ENCODE measurements around the gene OR8B4.
"Not testable (repeated sequence)": the region's sequence is repeated elsewhere in the genome, so short reads cannot be mapped to it uniquely, and the experiment has no call there.

Gene OR8B4, protein sequence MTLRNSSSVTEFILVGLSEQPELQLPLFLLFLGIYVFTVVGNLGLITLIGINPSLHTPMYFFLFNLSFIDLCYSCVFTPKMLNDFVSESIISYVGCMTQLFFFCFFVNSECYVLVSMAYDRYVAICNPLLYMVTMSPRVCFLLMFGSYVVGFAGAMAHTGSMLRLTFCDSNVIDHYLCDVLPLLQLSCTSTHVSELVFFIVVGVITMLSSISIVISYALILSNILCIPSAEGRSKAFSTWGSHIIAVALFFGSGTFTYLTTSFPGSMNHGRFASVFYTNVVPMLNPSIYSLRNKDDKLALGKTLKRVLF

DNA sequence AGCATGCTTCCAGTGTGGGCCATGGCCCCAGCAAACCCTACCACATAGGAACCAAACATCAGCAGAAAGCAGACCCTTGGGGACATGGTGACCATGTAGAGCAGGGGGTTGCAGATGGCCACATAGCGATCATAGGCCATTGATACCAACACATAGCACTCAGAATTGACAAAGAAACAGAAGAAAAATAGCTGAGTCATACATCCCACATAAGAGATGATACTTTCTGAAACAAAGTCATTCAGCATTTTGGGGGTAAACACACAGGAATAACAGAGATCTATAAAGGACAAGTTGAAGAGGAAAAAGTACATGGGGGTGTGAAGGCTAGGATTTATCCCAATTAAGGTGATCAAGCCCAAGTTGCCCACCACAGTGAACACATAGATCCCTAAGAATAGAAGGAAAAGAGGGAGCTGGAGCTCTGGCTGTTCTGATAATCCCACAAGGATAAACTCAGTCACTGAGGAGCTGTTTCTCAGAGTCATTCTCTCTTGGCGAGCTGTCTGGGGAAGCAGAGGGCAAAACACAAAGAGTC, at the start of gene OR8B4:
Gene OR8B4, minus strand, starts transcription at position 488 of the 538 bp plus-strand sequence. Its CDS starts 0 bp downstream, at position 488.
- DNase-seq (ENCODE audit: low read depth) = no peak

DNA sequence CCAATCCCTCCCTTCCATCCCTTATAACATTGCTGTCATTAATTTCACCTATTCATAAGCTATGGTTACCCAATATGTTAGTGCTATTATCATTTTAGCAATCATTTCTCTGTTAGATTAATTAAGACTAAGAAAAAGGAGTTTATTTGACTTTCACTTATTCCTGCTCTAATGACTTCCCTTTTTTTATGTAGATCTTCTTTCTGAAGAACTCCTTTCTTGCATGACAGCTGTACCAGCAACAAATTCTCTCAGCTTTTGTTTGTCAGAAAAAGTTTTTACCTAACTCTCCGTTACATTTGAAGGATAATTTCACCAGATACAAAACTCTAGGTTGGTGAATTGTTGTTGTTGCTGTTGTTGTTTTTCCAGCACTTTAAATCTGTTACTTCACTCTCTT, 49.4 kb upstream of the OR8B4 start:
- DNase-seq (ENCODE audit: low read depth) = no peak

DNA sequence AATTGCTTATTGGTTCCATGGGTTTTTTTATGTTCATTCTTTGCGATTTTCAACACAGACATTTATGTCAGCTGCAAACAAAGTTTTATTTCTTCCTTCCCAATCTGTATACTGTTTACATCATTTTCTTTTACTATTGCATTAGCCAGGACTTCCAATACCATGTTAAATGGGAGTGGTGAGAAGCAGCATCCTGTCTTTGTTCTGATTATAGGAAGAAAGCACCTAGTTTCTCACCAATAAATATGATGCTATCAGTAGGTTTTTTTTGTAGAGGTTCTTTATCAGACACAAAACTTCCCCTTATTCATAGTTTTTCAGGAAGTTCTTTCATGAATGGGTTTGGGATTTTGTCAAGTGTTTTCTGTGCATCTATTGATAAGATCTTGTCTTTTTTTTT, 48.8 kb upstream of the OR8B4 start:
- DNase-seq (ENCODE audit: low read depth) = no peak

DNA sequence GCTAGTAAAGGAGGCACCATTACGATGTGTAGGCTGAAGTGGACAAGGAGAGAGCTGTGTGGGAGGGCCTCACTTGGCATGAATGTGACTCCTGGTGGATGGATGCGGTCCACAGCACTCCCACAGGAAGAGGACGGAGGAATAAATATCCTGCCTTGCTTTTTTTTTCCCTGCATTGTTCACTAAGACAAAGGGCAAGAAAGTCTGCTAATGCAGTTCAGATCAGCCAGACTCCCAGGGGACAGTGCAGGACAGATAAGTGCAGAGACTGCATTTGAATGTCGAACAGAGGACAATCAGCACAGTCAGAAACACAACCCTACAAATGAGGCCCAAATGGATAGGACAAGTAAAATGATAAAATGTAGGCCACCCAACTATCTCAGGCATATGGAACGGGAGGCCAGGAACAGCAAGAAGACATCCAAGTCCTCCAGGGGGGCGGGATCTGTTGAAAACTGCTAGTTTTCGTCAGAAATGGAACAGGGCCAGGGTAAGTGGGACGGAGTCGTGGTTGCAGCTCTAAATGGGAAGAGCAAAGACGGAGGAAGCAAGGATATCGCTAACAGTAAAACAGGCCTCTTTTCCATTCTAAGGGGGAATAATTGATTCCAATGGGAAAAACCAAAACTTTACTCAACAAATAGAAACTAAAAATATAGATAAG, 46.0 kb upstream of the OR8B4 start:
- DNase-seq (ENCODE audit: low read depth) = no peak

DNA sequence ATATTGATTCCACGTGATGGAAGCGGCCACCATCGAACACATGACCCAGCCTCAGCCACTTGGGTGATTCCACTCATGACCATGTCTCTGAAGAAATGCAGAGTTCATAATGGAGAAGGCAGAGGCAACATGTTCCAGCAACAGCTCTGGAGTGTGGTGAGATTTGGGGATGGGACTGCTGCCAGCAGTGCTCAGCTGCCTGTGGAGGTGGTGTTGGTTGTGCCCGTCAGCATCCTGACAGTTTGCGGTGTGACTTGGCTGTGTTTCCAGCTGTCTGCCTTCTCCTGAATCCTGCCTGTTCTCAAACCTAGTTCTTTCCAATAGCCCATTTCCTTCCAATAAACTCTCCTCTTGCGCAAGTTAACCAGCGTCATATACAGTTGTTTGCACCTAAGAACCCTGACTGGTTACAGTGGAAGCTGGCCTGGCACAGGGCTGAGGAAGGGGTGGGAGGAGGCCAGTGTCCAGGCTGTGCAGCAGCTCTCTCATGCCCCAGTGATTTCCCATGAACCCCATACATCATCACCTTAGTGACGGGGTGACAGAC, 42.8 kb upstream of the OR8B4 start:
- no peak for DNase-seq (ENCODE audit: low read depth)

DNA sequence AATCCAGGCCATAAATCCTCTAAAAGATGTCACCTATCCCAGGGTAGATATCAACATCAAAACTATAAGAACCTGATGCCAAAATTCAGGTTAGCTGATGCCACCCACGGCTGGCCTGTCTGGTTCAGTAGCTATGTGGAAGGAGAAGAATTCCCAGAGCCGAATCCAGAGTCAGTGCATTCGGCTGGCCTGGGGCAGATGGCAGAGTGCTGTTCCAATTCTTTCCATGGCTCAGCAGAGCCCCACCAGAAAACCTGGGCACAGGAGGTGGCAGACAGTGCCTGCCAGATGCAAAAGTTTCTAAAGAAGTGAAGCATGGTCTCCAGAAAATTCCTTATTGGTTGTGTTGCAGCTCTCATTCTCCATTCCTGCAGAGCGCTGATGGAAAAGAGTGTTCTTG, 40.7 kb upstream of the OR8B4 start:
- DNase-seq (ENCODE audit: low read depth) = no peak

DNA sequence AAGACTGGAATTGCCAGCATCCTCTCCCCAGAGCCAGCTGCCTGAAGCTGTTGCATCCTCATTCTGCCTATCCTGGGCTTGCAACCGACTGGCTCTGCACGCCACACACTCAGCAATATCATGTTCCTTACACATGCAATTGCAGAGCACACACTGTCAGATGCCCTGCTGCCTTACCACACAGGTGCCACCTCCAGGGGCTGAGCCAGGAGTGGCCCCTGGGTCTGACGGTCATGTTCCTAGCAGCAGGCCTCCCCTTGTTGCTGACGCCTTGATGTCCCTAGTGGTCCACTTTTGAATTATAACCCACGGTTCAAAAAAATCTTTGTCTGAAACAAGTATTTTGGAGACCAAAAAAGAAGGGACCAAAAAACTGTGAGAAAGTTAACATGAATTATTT, 39.3 kb upstream of the OR8B4 start:
- DNase-seq (ENCODE audit: low read depth) = no peak

DNA sequence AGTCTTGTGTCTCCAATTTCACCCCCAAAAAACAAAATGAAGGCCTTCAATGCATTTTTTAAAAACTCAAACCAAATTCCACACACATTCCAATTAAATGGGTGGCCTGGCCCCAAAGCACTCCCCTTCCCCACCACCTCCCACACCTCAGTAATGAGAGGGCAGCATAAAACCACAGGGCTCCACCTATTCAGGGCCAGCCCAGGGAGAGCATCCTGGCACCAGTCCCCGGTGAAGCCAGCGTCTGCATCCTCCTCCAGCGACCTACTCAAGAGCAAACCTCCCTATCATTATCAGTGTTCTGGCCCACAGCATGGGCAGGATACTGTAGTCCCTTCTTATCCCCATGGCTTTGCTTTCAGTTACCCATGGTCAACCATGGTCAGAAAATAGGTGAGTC, 38.7 kb upstream of the OR8B4 start:
- DNase-seq (ENCODE audit: low read depth) = no peak

DNA sequence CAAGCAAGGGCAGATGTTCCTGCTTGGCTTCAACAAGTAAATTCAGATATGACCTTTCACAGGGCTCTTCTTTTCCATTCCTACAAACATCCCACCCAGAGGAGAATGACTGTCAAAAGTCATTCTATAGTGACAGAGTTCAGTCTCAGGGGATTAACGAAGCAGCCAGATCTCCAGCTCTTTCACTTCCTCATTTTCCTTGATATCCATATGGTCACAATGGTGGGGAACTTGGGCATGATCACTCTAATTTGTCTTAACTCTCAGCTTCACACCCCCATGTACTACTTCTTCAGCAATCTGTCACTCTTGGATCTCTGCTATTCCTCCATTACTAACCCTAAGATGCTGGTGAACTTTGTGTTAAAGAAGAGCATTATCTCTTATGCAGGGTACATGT, 35.8 kb upstream of the OR8B4 start:
- no peak for DNase-seq (ENCODE audit: low read depth)

DNA sequence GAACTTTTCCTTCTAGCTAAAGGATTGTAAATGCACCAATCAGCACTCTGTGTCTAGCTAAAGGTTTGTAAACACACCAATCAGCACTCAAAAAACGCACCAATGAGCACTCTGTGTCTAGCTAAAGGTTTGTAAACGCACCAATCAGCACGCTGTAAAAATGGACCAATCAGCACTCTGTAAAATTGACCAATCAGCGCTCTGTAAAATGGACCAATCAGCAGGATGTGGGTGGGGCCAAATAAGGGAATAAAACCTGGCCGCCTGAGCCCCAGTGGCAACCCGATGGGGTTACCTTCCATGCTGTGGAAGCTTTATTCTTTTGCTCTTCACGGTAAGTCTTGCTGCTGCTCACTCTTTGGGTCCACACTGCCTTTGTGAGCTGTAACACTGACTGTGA, 34.7 kb upstream of the OR8B4 start:
- DNase-seq (ENCODE audit: low read depth) = not testable (repeated sequence)

DNA sequence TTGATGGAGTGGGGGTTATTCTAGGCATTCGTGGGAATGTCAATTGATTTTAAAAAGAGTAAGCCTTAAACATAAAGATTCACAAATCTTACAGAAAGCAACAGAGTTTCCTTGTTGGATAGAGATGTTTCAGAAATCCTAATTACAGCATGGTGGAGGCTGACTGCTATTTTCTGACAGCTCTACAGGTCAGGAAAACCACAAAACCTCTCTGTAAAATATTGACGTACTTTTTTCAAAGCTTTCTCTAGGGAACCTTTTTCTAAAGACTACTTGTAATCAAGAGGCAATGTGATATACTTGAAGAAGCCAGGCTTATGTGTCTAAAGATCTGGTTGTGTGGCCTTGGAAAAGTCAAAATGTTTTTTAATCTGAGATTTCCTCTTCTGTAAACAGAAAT, 29.9 kb upstream of the OR8B4 start:
- DNase-seq (ENCODE audit: low read depth) = no peak

DNA sequence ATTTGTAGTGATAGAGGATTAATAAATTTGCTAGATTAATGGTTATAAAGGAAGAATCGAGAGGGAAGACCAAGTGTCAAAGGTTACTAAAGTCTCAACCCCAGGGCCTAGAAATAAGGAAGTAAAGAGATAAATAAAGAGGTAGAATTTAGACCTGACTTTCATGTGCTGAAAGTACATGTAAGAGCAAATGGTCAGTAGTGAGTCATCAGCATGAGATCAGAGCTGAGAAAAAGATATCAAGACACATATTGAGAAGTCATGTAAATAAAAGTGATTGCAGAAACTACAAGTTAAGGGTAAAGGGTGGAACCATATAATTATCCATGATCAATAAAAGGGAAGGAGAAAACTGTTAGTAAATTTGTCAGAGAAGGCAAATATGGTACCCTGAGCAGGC, 22.2 kb upstream of the OR8B4 start:
- DNase-seq (ENCODE audit: low read depth) = no peak

DNA sequence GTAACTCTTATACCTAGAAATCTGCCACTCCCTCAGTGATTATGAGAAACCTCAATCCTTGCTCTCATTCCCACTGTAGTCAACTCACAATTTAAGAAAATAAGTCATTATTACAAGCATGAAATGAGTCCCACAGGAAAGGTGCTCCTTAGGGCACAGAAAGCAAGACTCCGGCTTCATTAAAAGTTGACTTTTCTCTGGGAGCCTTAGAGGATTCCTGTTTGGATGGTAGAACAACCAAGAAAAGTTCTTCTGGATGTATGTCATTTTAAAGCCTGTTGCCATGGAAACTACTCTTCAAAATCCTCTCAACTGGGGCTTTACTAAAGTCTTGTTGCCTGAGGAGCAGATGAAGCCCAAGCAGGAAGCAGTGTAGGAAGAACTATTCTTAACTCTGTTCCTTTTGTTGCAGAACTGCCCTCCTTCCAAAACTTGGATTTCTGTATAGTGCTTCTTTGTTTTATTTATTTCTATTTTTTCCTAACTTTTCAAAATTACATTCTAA, 21.0 kb upstream of the OR8B4 start, which contains the start of gene OR8B8:
Gene OR8B8, minus strand, starts transcription at position 51 of the 505 bp plus-strand sequence. CDS start 4,611 bp downstream, outside the sequence.
- no peak for DNase-seq (ENCODE audit: low read depth)

DNA sequence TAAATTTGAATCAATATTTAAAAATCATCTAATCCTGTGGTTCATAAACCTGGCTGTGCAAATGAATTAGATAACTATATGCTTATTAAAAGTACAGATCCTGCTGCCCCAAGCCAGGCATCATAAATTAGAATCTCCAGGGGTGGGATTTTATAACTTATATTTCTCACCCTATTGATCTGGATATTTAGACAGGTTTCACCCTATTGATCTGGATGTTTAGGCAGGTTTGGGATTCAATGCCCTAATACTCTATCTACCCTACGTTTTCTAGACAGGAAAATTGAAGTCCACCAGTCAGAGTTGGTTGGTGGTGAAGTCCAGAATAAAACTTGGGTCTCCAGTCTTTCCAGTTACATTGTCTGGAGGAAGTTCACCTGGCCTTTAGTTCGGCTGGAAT, 18.2 kb upstream of the OR8B4 start:
- DNase-seq (ENCODE audit: low read depth) = no peak

DNA sequence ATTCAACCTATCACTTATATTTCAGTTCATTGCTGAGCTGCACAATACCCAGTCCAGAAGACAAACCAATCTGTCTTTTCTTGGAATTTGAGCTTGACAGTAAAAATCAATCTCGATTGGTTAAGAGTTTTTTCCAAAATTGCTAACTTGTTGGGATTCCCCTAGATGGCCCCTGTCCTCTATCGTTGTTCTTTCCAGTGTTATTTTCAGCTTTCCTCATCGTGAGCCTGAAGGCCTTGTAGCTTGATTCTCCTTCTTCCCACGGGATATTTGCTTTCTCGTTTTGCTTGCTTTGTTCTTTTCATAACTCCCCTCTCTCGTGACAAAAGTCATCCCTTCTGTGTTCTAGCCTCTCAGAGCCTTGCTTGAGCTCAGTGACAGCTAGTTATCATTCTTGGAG, 17.8 kb upstream of the OR8B4 start:
- DNase-seq (ENCODE audit: low read depth) = no peak

DNA sequence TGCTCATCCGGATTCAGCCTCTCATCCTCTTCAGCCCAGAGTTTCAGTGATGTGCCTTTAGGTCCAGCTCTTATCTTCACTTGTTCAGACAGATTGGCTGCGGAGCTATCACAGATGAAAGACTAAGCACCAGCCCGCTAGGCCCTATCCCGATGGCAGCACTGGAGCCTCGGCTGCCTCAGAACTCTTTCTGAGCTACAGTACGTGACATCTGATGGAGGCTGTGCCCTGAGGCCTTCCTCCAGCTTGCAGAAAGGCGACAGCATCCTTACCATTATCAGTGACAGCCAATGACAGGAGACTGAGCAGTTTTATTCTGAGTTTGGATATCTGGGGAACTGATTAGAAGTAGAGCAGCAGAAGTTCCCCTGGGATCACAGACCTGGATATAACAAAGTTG, 16.8 kb upstream of the OR8B4 start:
- DNase-seq (ENCODE audit: low read depth) = no peak

DNA sequence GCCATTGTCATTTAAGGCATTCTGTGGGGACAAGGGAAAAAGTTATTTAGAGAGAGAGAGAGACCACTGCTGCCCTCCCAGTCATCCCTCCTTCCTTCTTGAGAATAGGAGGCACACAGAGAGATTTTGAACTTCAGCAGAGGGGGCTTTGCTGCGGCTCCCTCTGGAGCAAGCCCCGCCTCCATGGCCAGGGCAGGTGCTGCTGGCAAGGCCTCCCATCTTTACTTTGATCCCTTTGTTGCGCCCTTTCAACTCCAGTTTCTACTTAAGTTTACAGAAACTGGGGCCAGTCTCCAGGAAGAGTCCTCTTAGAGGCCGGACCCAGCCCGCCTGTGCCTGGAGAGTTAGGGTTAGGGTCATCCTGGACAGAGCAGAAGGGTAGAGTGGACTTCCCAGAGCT, 16.4 kb upstream of the OR8B4 start:
- DNase-seq (ENCODE audit: low read depth) = no peak

DNA sequence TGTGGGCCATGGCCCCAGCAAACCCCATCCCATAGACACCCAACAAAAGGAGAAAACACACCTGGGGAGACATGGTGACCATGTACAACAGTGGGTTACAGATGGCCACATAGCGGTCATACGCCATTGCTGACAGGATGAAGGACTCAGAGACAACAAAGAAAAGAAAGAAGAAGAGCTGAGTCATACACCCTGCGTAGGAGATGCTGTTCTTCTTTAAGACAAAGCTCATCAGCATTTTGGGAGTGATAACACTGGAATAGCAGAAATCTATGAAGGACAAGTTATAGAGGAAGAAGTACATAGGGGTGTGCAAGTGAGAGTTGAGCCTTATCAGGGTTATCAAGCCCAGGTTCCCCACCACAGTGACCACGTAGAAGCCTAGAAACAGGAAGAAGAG, 15.9 kb upstream of the OR8B4 start:
- DNase-seq (ENCODE audit: low read depth) = no peak

DNA sequence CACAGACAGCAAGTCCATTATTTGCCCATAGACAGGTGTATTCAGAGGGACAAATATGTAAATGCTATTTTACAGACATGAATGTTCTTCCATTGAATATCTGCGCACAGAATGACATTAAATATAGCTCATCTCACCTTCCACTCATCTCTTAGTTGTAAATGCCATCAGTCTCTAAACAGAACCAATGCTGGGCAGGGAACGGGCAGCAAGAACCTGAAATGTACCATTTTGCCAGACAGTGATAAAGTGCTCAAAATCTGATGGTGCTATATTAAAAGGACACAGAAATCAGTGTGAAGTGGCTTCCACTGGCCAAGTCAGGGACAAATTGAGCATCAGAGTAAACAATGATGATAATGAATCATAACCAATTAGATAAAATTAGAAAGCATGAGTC, 10.0 kb upstream of the OR8B4 start:
- no peak for DNase-seq (ENCODE audit: low read depth)

DNA sequence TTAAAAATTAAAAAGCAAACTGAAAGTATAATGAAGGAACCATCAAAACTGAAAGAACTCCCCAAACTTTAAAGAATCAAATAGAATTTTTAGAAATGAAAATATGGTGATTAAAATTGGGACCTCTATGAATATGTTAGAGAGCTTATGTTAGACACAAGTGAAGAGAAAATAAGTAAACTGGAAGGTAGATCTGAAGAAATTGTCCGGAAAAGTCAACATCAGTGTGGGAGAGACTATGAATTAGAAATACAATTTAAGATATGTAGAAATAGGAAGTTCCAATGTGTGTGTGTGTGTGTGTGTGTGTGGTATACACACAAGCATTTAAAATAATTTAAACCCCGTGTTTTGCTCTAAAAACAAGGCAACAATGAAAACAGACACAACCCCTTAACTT, 4.9 kb upstream of the OR8B4 start:
- no peak for DNase-seq (ENCODE audit: low read depth)

DNA sequence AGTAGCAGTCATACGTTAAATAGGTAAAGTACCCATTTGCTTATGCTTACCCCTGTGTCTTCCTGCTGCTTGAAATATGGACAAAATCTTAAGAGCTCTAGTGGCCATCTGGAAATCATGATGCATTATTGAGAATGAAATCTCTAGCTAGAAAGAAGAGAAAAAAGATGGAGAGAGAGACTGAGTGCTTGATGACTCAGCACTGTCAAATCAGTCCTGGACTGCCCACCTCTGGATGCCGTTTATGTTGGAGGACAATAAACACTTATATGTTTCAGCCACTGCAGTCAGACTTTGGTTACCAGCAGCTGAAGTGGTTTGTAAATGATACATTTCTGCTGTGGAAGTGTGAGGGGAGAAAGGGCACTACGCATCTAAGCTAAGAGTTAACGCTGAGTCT, 3.6 kb downstream of the OR8B4 start:
- DNase-seq (ENCODE audit: low read depth) = no peak

DNA sequence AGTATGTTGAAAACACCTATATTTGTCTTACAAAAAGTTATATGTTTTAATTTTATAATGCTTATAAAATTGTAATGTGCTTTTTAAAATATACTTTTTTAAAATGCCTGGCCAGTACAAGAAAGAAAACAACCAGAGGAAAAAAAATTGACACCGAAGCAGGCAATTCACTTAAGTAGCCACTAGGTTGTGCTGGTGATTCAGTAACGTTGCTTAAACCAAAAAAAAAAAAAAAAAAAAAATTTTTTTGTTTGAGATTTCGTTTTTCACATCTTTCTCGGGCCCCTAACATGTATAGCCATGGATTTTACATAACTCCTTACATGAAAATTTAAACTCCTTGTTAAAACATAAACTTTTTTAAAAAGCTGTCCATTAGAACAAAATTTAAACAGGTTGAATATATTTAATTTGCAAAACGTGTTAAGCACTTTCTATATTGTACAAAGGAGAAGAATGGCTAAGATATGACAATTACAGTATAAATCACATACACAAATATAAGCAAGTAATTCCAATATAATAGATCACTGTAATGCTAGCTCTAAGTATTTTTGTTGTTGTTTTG, 9.2 kb downstream of the OR8B4 start:
- peak; percentile 0 for DNase-seq (ENCODE audit: low read depth)

DNA sequence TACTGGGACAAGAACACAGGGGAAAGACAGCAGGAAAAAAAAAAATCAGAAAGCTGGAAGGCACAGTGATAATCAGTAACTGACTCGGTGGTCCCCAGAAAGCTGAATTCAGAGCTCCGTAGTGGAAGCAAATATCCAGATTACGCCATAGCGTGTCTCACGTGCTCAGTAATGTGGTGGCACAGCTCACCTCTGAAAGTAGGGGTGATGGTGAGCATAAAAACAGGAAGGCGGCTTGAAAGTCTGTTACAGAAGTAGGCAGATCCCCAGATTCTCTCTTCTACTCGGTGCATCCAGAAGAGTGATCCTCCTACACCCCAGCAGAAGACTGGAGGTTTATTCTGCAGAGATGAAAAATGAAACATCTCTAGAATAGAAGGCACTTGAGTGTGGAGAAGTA, 14.8 kb downstream of the OR8B4 start:
- no peak for DNase-seq (ENCODE audit: low read depth)
